GM19035 (cell line): Measurements from ENCODE around the gene DCUN1D1.
A peak's percentile ranks its signal among the peaks of the same experiment; 100 is the strongest.

ENCODE experiments used
- ATAC-seq: cut with Tn5 transposase; IDR thresholded peaks from one replicate; pipeline ENCODE4 v1.9.1; 2021; ENCODE audit not compliant: unreplicated experiment

DCUN1D1 gene

GRCh38 chr3:182972387-182972786 lies 8.0 kb downstream of the DCUN1D1 start:
- ATAC-seq, result no peak

GRCh38 chr3:182971637-182972036 lies 8.7 kb downstream of the DCUN1D1 start:
- peak; percentile 36 for ATAC-seq

GRCh38 chr3:182970811-182971418 lies 9.4 kb downstream of the DCUN1D1 start:
- no peak for ATAC-seq

- no peak for ATAC-seq
These were observed 10.5 kb downstream of the DCUN1D1 start for GRCh38 chr3:182969853-182970252.

- no peak for ATAC-seq
These were observed 11.1 kb downstream of the DCUN1D1 start for GRCh38 chr3:182969277-182969676.

- ATAC-seq, result peak; percentile 65
These were observed 12.8 kb downstream of the DCUN1D1 start for GRCh38 chr3:182967218-182968204.

- no peak for ATAC-seq
These were observed 14.4 kb downstream of the DCUN1D1 start for GRCh38 chr3:182965861-182966366.

GRCh38 chr3:182964179-182964578 lies 16.2 kb downstream of the DCUN1D1 start:
- ATAC-seq, result no peak

GRCh38 chr3:182962166-182962565 lies 18.2 kb downstream of the DCUN1D1 start:
- no peak for ATAC-seq

- no peak for ATAC-seq
These were observed 20.6 kb downstream of the DCUN1D1 start for GRCh38 chr3:182959474-182960350.

- ATAC-seq, result no peak
These were observed 22.6 kb downstream of the DCUN1D1 start for GRCh38 chr3:182957676-182958266.

- ATAC-seq, result no peak
These were observed 23.1 kb downstream of the DCUN1D1 start for GRCh38 chr3:182957226-182957625.

- no peak for ATAC-seq
These were observed 25.6 kb downstream of the DCUN1D1 start for GRCh38 chr3:182954553-182955235.

GRCh38 chr3:182949688-182950087 lies 30.6 kb downstream of the DCUN1D1 start:
- no peak for ATAC-seq

GRCh38 chr3:182948305-182948704 lies 32.0 kb downstream of the DCUN1D1 start:
- no peak for ATAC-seq

- no peak for ATAC-seq
These were observed 32.5 kb downstream of the DCUN1D1 start for GRCh38 chr3:182947888-182948287.

GRCh38 chr3:182941719-182942118 lies 38.6 kb downstream of the DCUN1D1 start:
- ATAC-seq, result no peak

- ATAC-seq, result no peak
These were observed 40.0 kb downstream of the DCUN1D1 start for GRCh38 chr3:182940266-182940808.

- ATAC-seq, result peak; percentile 86
These were observed 42.9 kb downstream of the DCUN1D1 start for GRCh38 chr3:182937293-182938051.
